H9 (cell line): Measurements from ENCODE around the gene ZNF3. TPM values are rescaled to one million over a fixed set of nuclear protein-coding genes. Genes with fewer than 3 reads are reported as not detected.

ENCODE experiments used
- DNase-seq: peaks from one replicate; pipeline ENCODE4 v3.0.0-alpha.2; 2017
- H2AFZ ChIP-seq: one replicate; pipeline ENCODE4 v1.6.1; 2013; ENCODE audit warnings: mild to moderate bottlenecking, low read length, control low read depth, moderate library complexity
- H2AK5ac ChIP-seq: 2 replicates; pipeline ENCODE4 v1.6.1; 2013; ENCODE audit warnings: low read length, control low read depth, mixed read lengths; ENCODE audit not compliant: insufficient read length
- H2BK120ac ChIP-seq: one replicate; pipeline ENCODE4 v1.6.1; 2013; ENCODE audit warnings: low read depth, mild to moderate bottlenecking, low read length, control low read depth, inconsistent platforms; ENCODE audit not compliant: poor library complexity, severe bottlenecking
- H2BK12ac ChIP-seq: 2 replicates; pipeline ENCODE4 v1.6.1; 2013; ENCODE audit warnings: low read length, control low read depth, mixed read lengths, low read depth; ENCODE audit not compliant: insufficient read length
- H2BK15ac ChIP-seq: 2 replicates; pipeline ENCODE4 v1.6.1; 2013; ENCODE audit warnings: low read depth, low read length, control low read depth
- H2BK20ac ChIP-seq: one replicate; pipeline ENCODE4 v1.6.1; 2013; ENCODE audit warnings: low read depth, mild to moderate bottlenecking, low read length, control low read depth, inconsistent platforms; ENCODE audit not compliant: poor library complexity, severe bottlenecking
- H2BK5ac ChIP-seq: 2 replicates; pipeline ENCODE4 v1.6.1; 2013; ENCODE audit warnings: low read length, control low read depth, mixed read lengths; ENCODE audit not compliant: insufficient read length
- H3K14ac ChIP-seq: 2 replicates; pipeline ENCODE4 v1.6.1; 2013; ENCODE audit warnings: low read length, control low read depth; ENCODE audit not compliant: insufficient read depth
- H3K18ac ChIP-seq: 2 replicates; pipeline ENCODE4 v1.6.1; 2013; ENCODE audit warnings: low read depth, mild to moderate bottlenecking, mixed read lengths, low read length, control low read depth; ENCODE audit not compliant: insufficient read length
- H3K23ac ChIP-seq: 2 replicates; pipeline ENCODE4 v1.6.1; 2013; ENCODE audit warnings: low read length, control low read depth, mixed read lengths, low read depth; ENCODE audit not compliant: insufficient read length
- H3K23me2 ChIP-seq: 2 replicates; pipeline ENCODE4 v1.6.1; 2013; ENCODE audit warnings: low read depth, mild to moderate bottlenecking, mixed read lengths, low read length, control low read depth; ENCODE audit not compliant: insufficient read length, poor library complexity, severe bottlenecking
- H3K27ac ChIP-seq: 2 replicates; pipeline ENCODE4 v1.5.1; 2013; ENCODE audit warnings: low read length, control low read depth, mixed read lengths, low read depth; ENCODE audit not compliant: insufficient read length
- H3K27me3 ChIP-seq: 2 replicates; pipeline ENCODE4 v1.6.1; 2013; ENCODE audit warnings: low read length, control low read depth, inconsistent platforms; ENCODE audit not compliant: insufficient read depth
- H3K4ac ChIP-seq: 2 replicates; pipeline ENCODE4 v1.6.1; 2013; ENCODE audit warnings: low read depth, mild to moderate bottlenecking, control low read depth, inconsistent platforms, low read length, moderate library complexity
- H3K4me1 ChIP-seq: 2 replicates; pipeline ENCODE4 v1.6.1; 2013; ENCODE audit warnings: low read length, control low read depth, inconsistent platforms; ENCODE audit not compliant: insufficient read depth
- H3K4me2 ChIP-seq: 2 replicates; pipeline ENCODE4 v1.6.1; 2013; ENCODE audit warnings: low read length, control low read depth, mixed read lengths; ENCODE audit not compliant: insufficient read length, insufficient read depth
- H3K56ac ChIP-seq: 2 replicates; pipeline ENCODE4 v1.6.1; 2013; ENCODE audit warnings: low read depth, mild to moderate bottlenecking, mixed read lengths, low read length, control low read depth; ENCODE audit not compliant: insufficient read length
- H3K79me1 ChIP-seq: 2 replicates; pipeline ENCODE4 v1.6.1; 2013; ENCODE audit warnings: low read depth, mild to moderate bottlenecking, moderate library complexity, low read length, control low read depth, inconsistent platforms; ENCODE audit not compliant: insufficient read depth, poor library complexity, severe bottlenecking
- H3K79me2 ChIP-seq: 2 replicates; pipeline ENCODE4 v1.6.1; 2013; ENCODE audit warnings: low read length, control low read depth, inconsistent platforms; ENCODE audit not compliant: insufficient read depth
- H3K9ac ChIP-seq: 2 replicates; pipeline ENCODE4 v1.6.1; 2013; ENCODE audit warnings: low read length, control low read depth, mixed read lengths; ENCODE audit not compliant: insufficient read length; ENCODE audit errors: extremely low read depth
- H3K9me3 ChIP-seq: one replicate; pipeline ENCODE4 v1.6.1; 2013; ENCODE audit warnings: low read depth, low read length, inconsistent platforms; ENCODE audit not compliant: control insufficient read depth
- H3T11ph ChIP-seq: one replicate; pipeline ENCODE4 v1.6.1; 2013; ENCODE audit warnings: mild to moderate bottlenecking, low read length, control low read depth, inconsistent platforms
- H4K20me1 ChIP-seq: one replicate; pipeline ENCODE4 v1.6.1; 2013; ENCODE audit not compliant: control insufficient read depth, insufficient read length, insufficient read depth
- H4K5ac ChIP-seq: 2 replicates; pipeline ENCODE4 v1.6.1; 2013; ENCODE audit warnings: low read depth, mild to moderate bottlenecking, mixed read lengths, low read length, control low read depth; ENCODE audit not compliant: insufficient read length
- H4K8ac ChIP-seq: replicated peaks from 2 replicates; pipeline ENCODE4 v1.6.1; 2013; ENCODE audit warnings: low read length, control low read depth, mixed read lengths, low read depth; ENCODE audit not compliant: insufficient read length
- H4K91ac ChIP-seq: 2 replicates; pipeline ENCODE4 v1.6.1; 2013; ENCODE audit warnings: low read depth, mild to moderate bottlenecking, moderate library complexity, mixed read lengths, low read length, control low read depth; ENCODE audit not compliant: insufficient read length
- H3K27ac Mint-ChIP-seq, 3 experiments: 2 replicates in 2 of 3; 3 replicates in 1 of 3; pipeline ENCODE4 v1.8.0; 2020 to 2021; ENCODE audit warnings: mixed read lengths in 3 of 3, mild to moderate bottlenecking in 1 of 3, moderate library complexity in 1 of 3
- H3K27me3 Mint-ChIP-seq: 2 replicates; pipeline ENCODE4 v1.8.0; 2021; ENCODE audit warnings: low read depth, mild to moderate bottlenecking, moderate library complexity, mixed read lengths
- H3K36me3 Mint-ChIP-seq, 3 experiments: 2 replicates in 2 of 3; 3 replicates in 1 of 3; pipeline ENCODE4 v1.8.0; 2020 to 2021; ENCODE audit warnings: low read depth in 3 of 3, mixed read lengths in 3 of 3; ENCODE audit not compliant: insufficient read depth in 1 of 3
- H3K4me1 Mint-ChIP-seq, 2 experiments: 2 replicates each; pipeline ENCODE4 v1.8.0; 2020; ENCODE audit warnings: mixed read lengths in 2 of 2
- H3K4me3 Mint-ChIP-seq, 2 experiments: 2 replicates in 1 of 2; 3 replicates in 1 of 2; pipeline ENCODE4 v1.8.0; 2020 to 2021; ENCODE audit warnings: mild to moderate bottlenecking in 2 of 2, mixed read lengths in 2 of 2, moderate library complexity in 1 of 2
- H3K9me3 Mint-ChIP-seq, 2 experiments: 2 replicates in 1 of 2; 3 replicates in 1 of 2; pipeline ENCODE4 v1.8.0; 2020; ENCODE audit warnings: mild to moderate bottlenecking in 2 of 2, mixed read lengths in 2 of 2, moderate library complexity in 1 of 2
- WGBS: extraction: QIAGEN DNeasy Blood & Tissue Kit; methylation state at CpG from one replicate; pipeline ENCODE4 v1.1.7; 2013; ENCODE audit warnings: missing lambda C conversion rate, low lambda C conversion rate, mixed read lengths; ENCODE audit not compliant: insufficient read length; ENCODE audit errors: extremely low coverage; 5-methylcytosine and 5-hydroxymethylcytosine counted together
- total RNA-seq: library from RNA; stranded (reverse); gene quantifications from 2 replicates; pipeline ENCODE4 v1.2.1, GENCODE V29; 2021
- TF ChIP-seq, protein P1 (sequence below): fragments of 200-600 bp; sonication (generic); conservative IDR thresholded peaks from 3 replicates; pipeline ENCODE4 v1.8.0; 2021; ENCODE audit warnings: antibody characterized with exemption, mild to moderate bottlenecking

Gene ZNF3
- total RNA-seq, 1 experiment from 2014 or later = 60.4 TPM

DNA sequence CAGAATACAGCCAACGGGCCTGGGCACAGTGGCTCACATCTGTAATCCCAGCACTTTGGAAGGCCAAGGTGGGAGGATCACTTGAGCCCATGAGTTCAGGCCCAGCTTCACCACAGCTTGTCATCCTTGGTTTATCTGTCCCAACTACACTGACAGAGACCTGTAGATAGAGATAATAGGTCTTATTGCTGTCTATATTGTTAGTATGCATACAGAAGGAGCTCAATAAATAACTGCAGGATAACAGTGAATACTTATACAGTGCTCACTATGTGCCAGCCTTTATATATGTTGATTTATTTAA, 39.2 kb upstream of the ZNF3 start:
- no peak overlapping the region for H3K18ac ChIP-seq
- H2BK5ac ChIP-seq = no peak overlapping the region
- Mint-ChIP-seq H3K4me1 (peaks cover 12 to 16% of the 10 kb centered on the region in 2 experiments), H3K4me3 (peak overlapping the region; percentile 96 to 98), H3K9me3 (no peaks in the 10 kb centered on the region), H3K27ac (peak overlapping the region in 2 of 3 experiments; percentile 5 to 80; a peak in 3 of 7 replicates), H3K27me3 (no peaks in the 10 kb centered on the region), H3K36me3 (peaks cover 6 to 23% (median 17%) of the 10 kb centered on the region in 3 experiments; a peak in 5 of 7 replicates)
- no peak overlapping the region for H3K56ac ChIP-seq
- no peaks in the 10 kb centered on the region for H3K27me3 ChIP-seq
- no peak overlapping the region for H3K9ac ChIP-seq
- no peak overlapping the region for H2AFZ ChIP-seq
- no peak overlapping the region for H4K91ac ChIP-seq
- H2BK12ac ChIP-seq = no peak overlapping the region
- no peak overlapping the region for H3T11ph ChIP-seq
- H3K27ac ChIP-seq = no peak overlapping the region
- no peak overlapping the region for H3K4ac ChIP-seq
- H3K23me2 ChIP-seq = peaks cover 5% of the 10 kb centered on the region
- no peak overlapping the region for H3K23ac ChIP-seq
- DNase-seq = no peak
- no peaks in the 10 kb centered on the region for H3K4me1 ChIP-seq
- no CpG with 5 or more reads among the region's 1 CpG for WGBS
- H4K5ac ChIP-seq = no peak overlapping the region
- no peaks in the 10 kb centered on the region for H3K9me3 ChIP-seq
- H3K4me2 ChIP-seq = peak overlapping the region; percentile 65
- no peaks in the 10 kb centered on the region for H3K79me1 ChIP-seq
- no peak overlapping the region for H2AK5ac ChIP-seq
- H4K20me1 ChIP-seq = no peaks in the 10 kb centered on the region
- H3K79me2 ChIP-seq = no peaks in the 10 kb centered on the region
- no peak overlapping the region for H2BK15ac ChIP-seq
- no peak overlapping the region for H4K8ac ChIP-seq
- H3K14ac ChIP-seq = no peak overlapping the region
- no peak overlapping the region for H2BK120ac ChIP-seq
- no peak overlapping the region for H2BK20ac ChIP-seq
- TF ChIP-seq, protein P1, sequence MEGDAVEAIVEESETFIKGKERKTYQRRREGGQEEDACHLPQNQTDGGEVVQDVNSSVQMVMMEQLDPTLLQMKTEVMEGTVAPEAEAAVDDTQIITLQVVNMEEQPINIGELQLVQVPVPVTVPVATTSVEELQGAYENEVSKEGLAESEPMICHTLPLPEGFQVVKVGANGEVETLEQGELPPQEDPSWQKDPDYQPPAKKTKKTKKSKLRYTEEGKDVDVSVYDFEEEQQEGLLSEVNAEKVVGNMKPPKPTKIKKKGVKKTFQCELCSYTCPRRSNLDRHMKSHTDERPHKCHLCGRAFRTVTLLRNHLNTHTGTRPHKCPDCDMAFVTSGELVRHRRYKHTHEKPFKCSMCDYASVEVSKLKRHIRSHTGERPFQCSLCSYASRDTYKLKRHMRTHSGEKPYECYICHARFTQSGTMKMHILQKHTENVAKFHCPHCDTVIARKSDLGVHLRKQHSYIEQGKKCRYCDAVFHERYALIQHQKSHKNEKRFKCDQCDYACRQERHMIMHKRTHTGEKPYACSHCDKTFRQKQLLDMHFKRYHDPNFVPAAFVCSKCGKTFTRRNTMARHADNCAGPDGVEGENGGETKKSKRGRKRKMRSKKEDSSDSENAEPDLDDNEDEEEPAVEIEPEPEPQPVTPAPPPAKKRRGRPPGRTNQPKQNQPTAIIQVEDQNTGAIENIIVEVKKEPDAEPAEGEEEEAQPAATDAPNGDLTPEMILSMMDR = no peak
